KOPT-K1 (cell line): ENCODE results near the gene ADORA1.

Source experiments
- H3K27ac ChIP-seq: fragments of 200-600 bp; sonication (generic); 2 replicates; pipeline ENCODE4 v1.5.1; 2016; ENCODE audit warnings: antibody characterized with exemption, mild to moderate bottlenecking, low read depth, low read length; ENCODE audit not compliant: poor library complexity, severe bottlenecking
- H3K36me3 ChIP-seq: fragments of 200-600 bp; sonication (generic); 2 replicates; pipeline ENCODE4 v1.5.1; 2017; ENCODE audit warnings: antibody characterized with exemption, mild to moderate bottlenecking, low read length, moderate library complexity; ENCODE audit not compliant: insufficient read depth
- H3K9me3 ChIP-seq: fragments of 200-600 bp; sonication (generic); 2 replicates; pipeline ENCODE4 v1.5.1; 2017; ENCODE audit warnings: antibody characterized with exemption, low read length, mild to moderate bottlenecking; ENCODE audit not compliant: insufficient read depth, poor library complexity, severe bottlenecking

The ADORA1 gene

DNA sequence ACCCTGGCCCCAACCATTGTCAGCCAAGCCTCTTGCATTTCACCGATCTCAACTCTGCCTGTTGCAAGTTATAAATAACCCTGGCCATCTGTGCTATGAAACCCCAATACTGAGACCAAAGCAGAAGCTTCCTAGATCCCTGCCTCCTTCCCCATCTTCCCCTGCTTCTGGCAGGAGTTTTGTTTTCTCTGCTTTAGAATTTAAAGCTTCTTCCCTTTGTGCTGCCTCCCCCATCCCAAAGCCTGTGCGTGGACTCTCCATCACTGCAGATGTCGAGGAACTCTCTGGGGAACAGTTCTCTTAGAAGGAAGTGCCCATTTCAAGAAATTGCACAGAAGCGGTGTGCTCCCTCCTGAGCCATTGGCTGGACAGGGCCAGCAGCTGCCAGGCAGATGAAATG lies 24.3 kb upstream of the ADORA1 start:
- no peaks in the 10 kb centered on the region for H3K36me3 ChIP-seq
- H3K27ac ChIP-seq, result no peak overlapping the region
- H3K9me3 ChIP-seq, result peaks cover 10% of the 10 kb centered on the region

DNA sequence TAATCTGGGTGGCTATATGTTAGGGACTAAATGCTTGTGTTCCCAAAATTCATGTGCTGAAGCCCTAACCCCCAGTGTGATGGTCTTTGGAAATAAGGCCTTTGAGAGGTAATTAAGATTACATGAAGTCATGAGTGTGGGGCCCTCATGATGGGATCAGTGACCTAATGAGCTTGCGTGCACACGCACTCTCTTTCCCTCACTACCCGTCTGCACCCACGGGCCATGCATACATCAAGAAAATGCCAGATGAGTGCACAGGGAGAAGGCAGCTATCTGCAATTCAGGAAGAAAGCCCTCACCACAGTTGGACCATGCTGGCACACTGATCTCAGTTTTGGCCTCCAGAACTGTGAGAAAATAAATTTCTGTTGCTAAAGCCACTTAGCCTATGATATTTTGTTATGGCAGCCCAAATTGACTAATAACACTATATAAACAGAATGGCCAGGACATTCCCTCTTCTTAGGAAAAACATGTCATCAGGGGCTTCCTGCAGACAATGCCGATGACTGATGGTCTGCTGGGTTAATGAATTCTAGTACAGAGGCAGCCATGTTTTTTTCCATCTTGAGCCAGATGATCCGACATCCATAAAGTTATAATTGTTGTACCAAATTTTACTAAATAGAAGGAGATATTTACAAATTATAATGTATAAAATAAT lies 23.6 kb upstream of the ADORA1 start:
- Histone ChIP-seq H3K27ac (no peak overlapping the region), H3K36me3 (no peaks in the 10 kb centered on the region), H3K9me3 (peaks cover 14% of the 10 kb centered on the region)

DNA sequence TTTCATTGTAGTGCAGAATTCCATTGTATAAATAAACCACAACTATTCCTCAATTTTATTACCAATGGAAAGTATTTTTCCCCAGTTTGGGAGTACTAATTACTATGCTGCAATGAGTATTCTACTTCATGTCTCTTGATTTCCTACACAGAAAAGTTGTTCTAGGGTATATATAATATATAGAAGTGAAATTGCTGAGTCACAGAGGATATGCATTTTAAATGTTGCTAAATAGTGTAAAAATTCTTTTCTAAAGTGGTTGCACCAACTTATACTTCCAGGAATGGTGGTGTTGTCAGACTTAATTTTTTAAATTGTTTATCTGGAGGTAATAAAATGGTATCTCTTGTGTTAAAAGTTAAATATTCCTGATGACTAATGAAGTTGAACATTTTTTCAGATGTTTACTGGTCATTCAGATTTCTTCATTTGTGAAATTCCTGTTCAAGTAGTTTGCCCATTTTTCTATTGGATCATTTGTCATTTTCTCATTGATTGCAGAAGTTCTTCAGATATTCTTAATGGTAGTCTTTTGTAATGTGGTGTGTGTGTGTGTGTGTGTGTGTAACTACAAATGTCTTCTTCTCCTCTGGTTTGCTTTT lies 22.6 kb upstream of the ADORA1 start:
- H3K9me3 ChIP-seq, result peaks cover 14% of the 10 kb centered on the region

DNA sequence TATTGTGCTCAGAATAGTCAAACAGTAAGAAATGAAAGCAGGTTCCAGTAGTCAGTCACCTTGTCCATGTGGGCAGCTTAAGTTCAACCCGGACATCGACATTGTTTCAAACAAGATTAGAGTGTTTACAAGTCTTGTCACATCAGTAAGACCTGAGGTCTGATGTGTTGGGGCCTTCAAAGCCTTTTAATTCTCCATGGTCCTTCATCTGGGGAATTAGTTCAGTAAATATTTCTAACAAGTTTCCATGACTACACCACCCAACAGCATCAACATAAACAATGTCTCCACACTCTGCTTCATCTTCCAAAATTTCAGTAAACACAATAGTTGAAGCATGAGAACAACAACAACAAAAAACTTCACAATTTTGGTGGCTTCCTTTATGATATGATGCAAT lies 15.1 kb upstream of the ADORA1 start:
- H3K9me3 ChIP-seq, result peaks cover 4% of the 10 kb centered on the region
- no peaks in the 10 kb centered on the region for H3K36me3 ChIP-seq
- H3K27ac ChIP-seq, result no peak overlapping the region

More for the DNA sequence above, 22.6 kb upstream of the ADORA1 start:
- no peaks in the 10 kb centered on the region for H3K36me3 ChIP-seq
- no peak overlapping the region for H3K27ac ChIP-seq

DNA sequence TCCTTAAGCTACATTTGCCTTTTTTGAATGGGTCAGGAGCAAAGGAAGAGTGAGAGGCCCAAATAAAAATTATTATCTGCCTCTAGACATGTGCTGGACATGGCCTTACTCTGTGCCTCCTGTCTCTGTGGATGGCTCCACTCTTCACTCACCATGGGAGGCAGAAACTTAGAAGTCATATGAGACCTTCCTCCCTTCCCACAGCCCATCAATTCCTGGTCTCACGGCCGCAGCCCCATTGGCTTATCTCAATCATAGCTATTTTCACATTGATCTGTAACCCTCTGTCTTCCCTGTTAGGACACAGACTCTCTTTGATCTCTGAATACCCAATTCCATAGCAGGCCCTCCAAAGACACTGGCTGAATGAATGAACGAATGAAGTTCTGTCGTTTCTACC lies 14.2 kb upstream of the ADORA1 start:
- peaks cover 4% of the 10 kb centered on the region for H3K9me3 ChIP-seq

DNA sequence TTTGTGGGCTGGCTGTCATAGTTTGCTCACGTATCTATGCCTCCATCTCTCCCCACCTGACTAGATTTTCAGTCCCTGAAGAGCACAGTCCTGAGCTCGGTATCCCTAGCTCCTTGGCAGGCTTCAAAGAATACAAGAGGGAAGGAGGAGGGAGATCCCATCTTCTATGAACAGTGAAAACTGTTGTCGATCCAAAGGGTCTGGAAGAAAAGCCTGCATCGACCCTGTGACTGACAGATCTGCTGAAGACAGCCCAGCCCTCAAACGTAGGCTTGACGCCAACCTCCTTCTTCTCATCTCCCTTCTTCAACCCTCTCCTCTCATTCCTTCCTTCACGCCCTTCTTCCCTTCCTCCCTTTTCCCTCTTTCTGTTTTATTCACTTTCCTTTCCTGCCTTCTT lies 13.3 kb upstream of the ADORA1 start:
- Histone ChIP-seq H3K27ac (no peak overlapping the region), H3K9me3 (no peaks in the 10 kb centered on the region), H3K36me3 (no peaks in the 10 kb centered on the region)

More for the DNA sequence above, 14.2 kb upstream of the ADORA1 start:
- H3K27ac ChIP-seq, result no peak overlapping the region
- no peaks in the 10 kb centered on the region for H3K36me3 ChIP-seq

DNA sequence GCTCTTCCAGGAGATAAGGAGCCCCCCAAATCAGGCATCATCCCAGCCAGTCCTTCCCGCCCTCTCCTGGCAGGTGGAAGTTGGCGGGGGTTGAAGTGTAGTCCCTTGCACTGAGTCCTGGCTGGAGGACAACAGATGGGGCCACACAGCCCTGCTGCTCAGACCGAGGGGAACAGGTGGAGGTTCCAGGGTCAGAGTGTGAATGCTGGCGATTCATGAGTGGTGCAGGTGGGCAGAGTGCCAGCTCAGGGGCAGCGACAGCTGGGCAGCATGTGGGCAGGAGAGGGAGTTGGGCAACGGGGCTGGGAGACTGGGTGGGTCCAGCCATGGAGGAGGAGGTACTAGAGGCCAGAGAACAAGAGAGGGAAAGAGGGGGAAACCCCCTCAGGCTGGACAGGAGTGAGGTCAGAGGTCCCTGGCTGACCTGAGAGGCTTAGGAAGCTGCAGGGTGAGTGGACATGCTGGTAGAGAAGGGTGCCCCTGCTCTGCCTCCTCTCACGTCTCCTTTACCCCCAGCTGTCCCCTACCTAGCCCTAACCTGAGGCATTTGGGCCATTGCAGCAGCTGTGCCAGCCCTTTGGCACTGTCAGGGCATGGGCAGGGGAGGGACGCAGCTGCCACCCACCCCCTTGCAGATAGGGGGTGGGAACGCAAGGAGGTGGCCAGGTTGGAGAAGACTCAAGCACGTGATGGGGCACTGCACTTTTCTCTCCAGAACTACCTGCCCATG lies 11.3 kb upstream of the ADORA1 start:
- no peak overlapping the region for H3K27ac ChIP-seq
- H3K36me3 ChIP-seq, result no peaks in the 10 kb centered on the region
- no peaks in the 10 kb centered on the region for H3K9me3 ChIP-seq

DNA sequence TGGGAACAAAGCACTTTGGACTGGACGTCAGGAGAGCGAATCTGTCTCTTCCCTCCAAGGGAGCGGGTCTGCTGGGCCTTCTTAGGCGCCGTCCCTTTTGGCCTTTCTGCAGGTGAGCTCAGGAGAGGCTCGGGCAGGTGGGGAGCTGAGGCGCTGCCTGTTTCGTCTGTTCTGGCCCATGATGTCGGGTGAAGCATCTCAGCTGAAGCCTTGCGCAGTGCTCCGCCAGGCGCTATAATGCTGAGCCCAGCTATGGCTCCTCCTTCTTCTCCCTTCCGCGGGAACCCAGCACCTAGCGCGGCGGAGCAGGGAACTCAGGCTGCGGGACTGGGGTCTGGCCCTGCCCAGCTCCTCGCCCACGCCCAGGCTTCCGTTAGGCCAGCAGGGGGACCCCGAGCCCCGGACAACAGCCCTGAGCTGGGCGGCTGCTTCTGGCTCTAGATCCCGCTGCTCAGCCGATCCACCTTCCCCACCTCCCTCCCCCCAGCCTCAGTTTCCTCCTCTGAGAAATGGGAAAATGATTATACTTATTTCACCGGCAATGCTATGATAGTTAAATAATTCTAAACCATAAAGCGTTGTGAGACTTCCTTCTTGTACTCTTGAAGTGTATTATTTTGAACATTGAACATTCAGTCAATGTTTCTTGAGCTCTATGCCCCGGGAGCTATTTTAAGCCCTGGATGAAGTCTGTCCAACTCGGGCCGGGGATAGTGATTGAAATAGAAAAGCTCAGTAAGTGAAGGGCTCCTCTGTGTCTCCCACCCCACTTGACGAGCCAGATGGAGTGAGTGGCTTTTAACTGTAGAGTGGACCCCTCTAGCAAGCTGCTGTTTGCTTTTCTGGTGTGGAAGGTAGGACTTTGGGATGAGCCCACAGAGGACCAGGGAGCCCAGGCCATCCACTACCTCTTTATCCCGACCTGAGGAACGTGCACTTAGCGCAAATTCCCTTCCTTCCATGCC lies 9.6 kb upstream of the ADORA1 start:
- no peak overlapping the region for H3K27ac ChIP-seq

DNA sequence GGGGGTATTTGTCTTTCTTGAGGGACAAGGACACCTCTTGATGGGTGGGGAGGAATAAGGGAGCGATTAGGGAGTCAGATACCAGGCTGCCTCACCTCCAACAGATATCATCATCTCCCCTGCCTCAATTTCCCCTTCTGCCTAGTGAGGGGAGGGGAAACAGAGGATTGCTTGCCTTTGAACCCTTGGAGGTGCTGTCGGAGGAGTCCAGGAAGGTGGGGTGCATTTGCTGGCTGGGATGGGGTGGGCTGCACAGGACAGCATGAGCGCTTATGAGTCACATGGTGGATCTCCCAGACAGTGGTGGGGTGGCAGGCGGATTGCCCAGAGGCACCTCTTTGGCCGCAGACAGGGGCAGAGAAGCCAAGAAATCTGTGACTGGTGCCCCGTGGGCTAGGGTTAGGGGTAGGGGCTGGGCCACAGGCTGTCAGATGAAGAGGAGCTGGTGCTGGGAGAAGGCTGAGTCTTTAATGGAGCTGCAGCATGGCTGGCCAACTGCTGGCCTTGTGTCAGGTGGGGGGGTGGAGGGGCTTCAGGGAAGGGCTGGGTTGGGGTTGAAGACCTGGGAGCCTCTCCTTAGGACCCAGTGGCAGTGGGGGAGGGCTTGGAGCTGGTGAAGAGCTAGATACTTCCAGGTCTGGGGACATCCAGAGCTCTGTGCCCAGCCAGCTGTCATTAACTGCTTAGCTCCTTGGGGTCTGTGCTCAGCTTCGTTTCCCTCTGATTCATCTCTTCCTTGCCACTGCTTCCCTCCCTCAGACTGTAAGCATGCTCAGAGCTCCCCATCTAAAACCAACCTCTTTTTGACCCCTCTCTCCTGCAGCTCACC lies 7.0 kb upstream of the ADORA1 start:
- Histone ChIP-seq H3K36me3 (no peaks in the 10 kb centered on the region), H3K27ac (no peak overlapping the region), H3K9me3 (no peaks in the 10 kb centered on the region)

More for the DNA sequence above, 9.6 kb upstream of the ADORA1 start:
- H3K36me3 ChIP-seq, result no peaks in the 10 kb centered on the region
- H3K9me3 ChIP-seq, result no peaks in the 10 kb centered on the region

DNA sequence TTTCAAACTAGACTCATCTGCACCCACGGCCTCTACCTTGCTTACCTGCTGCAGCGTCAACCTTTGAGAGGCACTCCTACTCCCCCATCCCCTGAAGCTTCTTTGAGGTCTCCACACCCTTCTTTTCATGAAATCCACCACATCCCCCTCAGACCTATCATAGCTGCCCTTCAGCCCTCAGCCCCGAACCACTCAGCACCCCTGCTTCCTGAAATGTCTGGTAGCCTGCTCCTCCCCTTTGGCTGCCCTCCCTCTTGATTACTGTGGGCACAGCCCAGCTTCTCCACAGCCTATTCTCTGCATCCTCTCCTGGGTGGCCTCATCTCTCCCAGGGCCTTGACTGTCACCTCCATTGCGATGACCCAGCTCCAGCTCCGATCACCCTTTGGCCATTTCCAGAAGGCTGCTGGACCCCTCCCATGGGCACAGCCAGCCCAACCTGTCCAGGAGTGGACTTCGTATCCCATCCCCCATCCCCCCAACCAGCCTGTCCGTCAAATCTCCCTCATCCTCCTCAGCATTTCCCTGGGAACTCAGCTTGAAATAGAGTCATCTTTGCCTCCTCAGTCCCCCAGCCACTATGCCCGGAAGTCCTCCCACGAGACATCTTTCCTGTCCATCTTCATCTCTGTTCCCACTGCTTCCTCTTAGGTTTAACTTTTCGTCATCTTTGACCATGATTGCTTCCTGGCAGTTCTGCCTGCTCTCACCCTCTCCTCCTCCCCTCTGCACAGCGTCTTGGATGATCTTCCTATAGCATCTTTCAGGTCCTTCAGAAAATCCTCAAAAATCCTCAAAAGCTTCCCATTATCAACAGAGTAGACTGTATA lies 6.1 kb upstream of the ADORA1 start:
- no peaks in the 10 kb centered on the region for H3K36me3 ChIP-seq
- H3K27ac ChIP-seq, result no peak overlapping the region
- H3K9me3 ChIP-seq, result no peaks in the 10 kb centered on the region

DNA sequence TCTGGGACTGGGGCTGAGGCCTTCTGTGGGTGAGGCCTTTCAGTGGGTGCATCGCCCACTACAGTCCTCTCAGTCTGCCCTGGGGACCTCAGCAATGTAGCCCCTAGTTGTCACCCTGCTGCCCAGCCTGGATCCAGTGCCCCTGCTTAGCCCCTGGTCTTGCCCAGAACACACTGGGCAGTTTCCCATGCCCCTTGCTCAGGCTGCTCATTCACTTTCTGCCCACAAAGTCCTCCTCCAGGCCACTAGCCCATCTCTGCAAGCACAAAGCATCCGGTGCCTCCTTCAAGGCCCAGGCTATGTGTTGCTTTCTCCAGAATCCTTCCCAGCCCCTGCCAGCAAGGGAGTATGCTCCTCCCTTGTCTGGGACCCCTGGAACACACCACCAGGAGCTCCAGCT lies 5.4 kb upstream of the ADORA1 start:
- no peaks in the 10 kb centered on the region for H3K9me3 ChIP-seq
- H3K27ac ChIP-seq, result no peak overlapping the region
- H3K36me3 ChIP-seq, result no peaks in the 10 kb centered on the region

DNA sequence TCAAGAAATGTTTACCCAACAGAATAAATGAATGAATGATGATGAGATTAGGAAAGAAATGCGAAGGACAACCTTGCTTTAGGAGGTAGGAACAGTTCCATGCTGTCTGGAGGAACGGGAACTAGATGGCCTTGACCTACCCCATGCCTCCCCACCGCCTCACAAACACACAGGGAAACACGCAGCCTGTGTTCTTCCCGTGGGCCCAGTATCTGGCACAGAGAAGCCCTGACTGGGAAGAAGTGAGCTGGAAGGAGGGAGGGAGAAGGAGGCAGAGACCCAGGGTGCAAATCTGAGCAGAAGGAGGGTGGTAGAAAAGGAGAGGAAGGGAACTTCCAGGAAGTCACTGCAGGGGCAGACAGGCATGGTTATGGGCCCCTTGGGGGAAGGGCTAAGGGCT lies 3.5 kb upstream of the ADORA1 start:
- Histone ChIP-seq H3K27ac (no peak overlapping the region), H3K9me3 (no peaks in the 10 kb centered on the region), H3K36me3 (no peaks in the 10 kb centered on the region)

DNA sequence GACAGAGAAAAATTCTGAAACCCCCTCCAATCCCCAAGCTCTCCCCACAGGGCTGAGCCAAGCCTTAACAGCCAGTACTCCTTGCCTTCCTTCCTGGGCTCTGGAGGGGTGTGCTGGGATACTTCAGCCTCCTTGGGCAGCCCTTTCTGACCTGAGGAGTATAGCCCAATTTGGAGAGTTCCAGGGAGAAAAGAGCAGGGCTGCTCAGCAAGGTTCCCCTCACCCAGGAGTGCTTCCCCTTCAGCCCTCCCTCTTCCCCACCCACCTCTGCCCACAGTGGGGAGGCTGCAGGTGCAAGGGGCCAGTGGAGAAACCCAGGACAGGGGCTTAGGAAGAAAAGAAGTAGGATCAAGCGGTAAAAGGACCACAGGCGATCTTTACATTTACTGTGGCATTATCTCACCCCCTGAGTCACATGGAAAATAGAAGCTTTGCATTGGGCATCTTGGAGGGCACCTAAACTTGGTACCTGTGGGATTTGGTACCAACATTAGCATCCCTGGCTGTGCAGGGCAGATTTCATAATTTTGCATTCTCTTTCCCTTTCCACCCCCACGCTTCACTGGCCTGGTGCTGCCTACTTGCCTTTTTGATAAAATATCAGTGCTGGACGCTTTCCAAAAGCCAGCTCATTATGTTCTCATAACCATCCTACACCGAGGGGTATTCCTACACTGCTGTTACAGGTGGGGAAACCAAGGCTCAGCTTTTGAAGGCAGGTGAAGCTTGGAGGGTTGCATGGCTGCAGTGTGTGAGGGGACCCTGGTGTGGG lies 2.8 kb upstream of the ADORA1 start:
- Histone ChIP-seq H3K27ac (no peak overlapping the region), H3K36me3 (no peaks in the 10 kb centered on the region), H3K9me3 (no peaks in the 10 kb centered on the region)
